Duodenal mucosa (tissue), 2 donors: Measurements from ENCODE around the gene ABTB1.

ENCODE experiments used
- H3K27ac ChIP-seq: one replicate; pipeline ENCODE4 v1.7.0; 2013; ENCODE audit warnings: low read depth, low read length
- H3K27me3 ChIP-seq, 2 donors: one replicate each; pipeline ENCODE4 v1.7.0; 2013; ENCODE audit warnings: low read length in 2 of 2, control low read depth in 1 of 2; ENCODE audit not compliant: insufficient read depth in 2 of 2, control insufficient read depth in 1 of 2
- H3K36me3 ChIP-seq, 2 donors: one replicate each; pipeline ENCODE4 v1.7.0; 2013; ENCODE audit warnings: low read length in 2 of 2, control low read depth in 1 of 2; ENCODE audit not compliant: insufficient read depth in 2 of 2, control insufficient read depth in 1 of 2
- H3K4me1 ChIP-seq, 2 donors: one replicate each; pipeline ENCODE4 v1.7.0; 2013; ENCODE audit warnings: low read length in 2 of 2, control low read depth in 1 of 2; ENCODE audit not compliant: insufficient read depth in 2 of 2, control insufficient read depth in 1 of 2
- H3K4me3 ChIP-seq, 2 donors: one replicate each; pipeline ENCODE4 v1.7.0; 2013; ENCODE audit warnings: low read length in 2 of 2, low read depth in 1 of 2
- H3K9ac ChIP-seq, 2 donors: one replicate each; pipeline ENCODE4 v1.7.0; 2013; ENCODE audit warnings: low read length in 2 of 2, low read depth in 1 of 2
- H3K9me3 ChIP-seq, 2 donors: one replicate each; pipeline ENCODE4 v1.7.0; 2013; ENCODE audit warnings: low read length in 2 of 2, control low read depth in 1 of 2; ENCODE audit not compliant: control insufficient read depth in 1 of 2

Gene ABTB1

DNA sequence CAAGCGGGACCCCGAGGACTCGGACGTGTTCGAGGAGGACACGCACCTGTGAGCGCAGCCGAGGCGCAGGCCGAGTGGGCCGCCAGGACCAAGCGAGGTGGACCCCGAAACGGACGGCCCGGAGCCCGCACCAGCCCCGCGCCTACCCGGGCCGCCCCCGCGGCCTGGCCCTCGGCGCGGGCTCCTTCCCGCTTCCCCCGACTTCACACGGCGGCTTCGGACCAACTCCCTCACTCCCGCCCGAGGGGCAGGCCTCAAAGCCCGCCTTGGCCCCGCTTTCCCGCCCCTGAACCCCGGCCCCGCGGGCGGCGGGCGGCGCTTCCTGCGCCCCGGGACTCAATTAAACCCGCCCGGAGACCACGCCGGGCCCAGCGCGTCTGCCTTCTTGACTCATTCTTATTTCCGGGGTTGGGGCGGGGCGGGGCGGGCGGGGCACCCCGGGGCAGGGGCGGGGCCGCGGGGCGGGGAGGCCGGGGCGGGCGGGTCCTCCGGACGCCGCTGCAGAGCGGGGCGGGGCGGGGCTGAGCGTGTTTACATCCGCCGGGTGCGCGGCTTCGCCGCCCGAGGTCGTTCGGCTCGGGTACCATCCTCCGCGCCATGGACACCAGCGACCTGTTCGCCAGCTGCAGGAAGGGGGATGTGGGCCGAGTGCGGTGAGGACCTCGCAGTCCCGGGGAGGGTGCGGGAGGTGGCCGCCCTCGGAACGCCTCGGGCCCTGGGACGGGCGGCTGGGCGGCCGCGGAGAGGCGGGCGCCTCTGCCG lies at the start of gene ABTB1:
Gene ABTB1, plus strand, starts transcription at position 524 of the 762 bp plus-strand sequence. Its CDS starts 74 bp downstream, at position 598.
- H3K9me3 ChIP-seq = no peaks in the 10 kb centered on the region
- H3K27ac ChIP-seq = peak within 1 kb of the TSS; percentile 56
- peaks cover 14 to 23% of the 10 kb centered on the region in 2 donors for H3K4me1 ChIP-seq
- H3K36me3 ChIP-seq = peaks cover 0 to 5% of the 10 kb centered on the region in 2 donors
- peak within 1 kb of the TSS; percentile 79 to 87 for H3K9ac ChIP-seq
- H3K27me3 ChIP-seq = no peaks in the 10 kb centered on the region
- peak within 1 kb of the TSS; percentile 79 to 86 for H3K4me3 ChIP-seq

DNA sequence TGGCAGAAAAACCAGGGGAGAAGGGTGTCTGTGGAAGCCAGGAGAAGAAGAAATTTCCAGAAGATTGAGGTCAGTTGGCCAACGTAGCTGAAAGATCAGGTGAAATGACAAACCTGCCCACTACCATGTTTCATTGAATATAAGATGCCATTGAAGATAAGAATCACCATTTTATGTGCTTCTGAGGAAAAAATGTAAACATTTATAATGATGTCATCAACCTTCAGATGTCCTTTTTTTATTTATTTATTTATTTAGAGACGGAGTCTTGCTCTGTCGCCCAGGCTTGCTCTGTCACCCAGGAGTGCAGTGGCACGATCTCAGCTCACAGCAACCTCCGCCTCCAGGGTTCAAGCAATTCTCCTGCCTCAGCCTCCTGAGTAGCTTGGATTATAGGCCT lies 48.7 kb upstream of the ABTB1 start:
- Histone ChIP-seq H3K9me3 (no peaks in the 10 kb centered on the region), H3K4me1 (no peaks in the 10 kb centered on the region), H3K9ac (no peak overlapping the region), H3K36me3 (peaks cover 0 to 24% of the 10 kb centered on the region in 2 donors), H3K4me3 (no peak overlapping the region), H3K27ac (no peak overlapping the region), H3K27me3 (peaks cover 3 to 7% of the 10 kb centered on the region in 2 donors)

DNA sequence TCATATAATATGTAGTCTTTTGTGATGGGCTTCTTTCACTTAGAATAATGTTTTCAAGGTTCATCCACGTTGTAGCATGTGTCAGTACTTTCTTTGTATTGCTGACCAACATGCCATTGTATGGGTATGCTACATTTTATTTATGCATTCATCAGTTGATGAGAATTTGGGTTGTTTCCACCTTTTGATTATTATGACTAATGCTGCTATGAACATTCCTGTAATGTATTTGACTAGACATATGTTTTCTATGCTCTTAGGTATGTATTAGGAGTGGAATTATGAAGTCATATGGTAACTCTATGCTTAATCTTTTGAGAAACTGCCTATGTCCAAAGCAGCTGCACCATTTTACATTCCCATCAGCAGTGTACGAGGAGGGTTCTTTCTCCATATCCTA lies 46.9 kb upstream of the ABTB1 start:
- H3K4me3 ChIP-seq = no peak overlapping the region
- no peaks in the 10 kb centered on the region for H3K9me3 ChIP-seq
- no peak overlapping the region for H3K9ac ChIP-seq
- no peak overlapping the region for H3K27ac ChIP-seq
- peaks cover 10 to 15% of the 10 kb centered on the region in 2 donors for H3K4me1 ChIP-seq
- H3K36me3 ChIP-seq = peaks cover 0 to 13% of the 10 kb centered on the region in 2 donors
- H3K27me3 ChIP-seq = peaks cover 3 to 17% of the 10 kb centered on the region in 2 donors

DNA sequence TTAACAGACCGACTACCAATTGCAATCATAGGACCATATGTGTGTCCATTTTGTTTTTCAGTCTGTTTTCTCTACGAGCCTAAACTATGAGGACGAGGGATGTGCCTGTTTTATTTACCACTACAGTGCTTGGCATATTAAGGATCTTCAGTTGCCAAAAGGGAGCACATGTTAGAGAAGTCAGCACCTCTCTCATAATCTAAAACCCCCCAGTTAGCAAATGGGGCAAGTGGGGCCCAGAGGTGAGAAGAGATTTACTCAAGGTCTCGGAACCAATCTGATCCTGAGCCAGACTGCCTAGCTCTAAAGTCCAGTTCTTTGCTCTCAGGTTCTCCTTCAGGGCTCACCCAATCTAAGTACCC lies 44.3 kb upstream of the ABTB1 start:
- H3K27me3 ChIP-seq = peaks cover 3 to 17% of the 10 kb centered on the region in 2 donors
- H3K4me1 ChIP-seq = peaks cover 10 to 15% of the 10 kb centered on the region in 2 donors
- H3K36me3 ChIP-seq = no peaks in the 10 kb centered on the region
- H3K27ac ChIP-seq = no peak overlapping the region
- H3K9me3 ChIP-seq = no peaks in the 10 kb centered on the region
- no peak overlapping the region for H3K9ac ChIP-seq
- H3K4me3 ChIP-seq = no peak overlapping the region

DNA sequence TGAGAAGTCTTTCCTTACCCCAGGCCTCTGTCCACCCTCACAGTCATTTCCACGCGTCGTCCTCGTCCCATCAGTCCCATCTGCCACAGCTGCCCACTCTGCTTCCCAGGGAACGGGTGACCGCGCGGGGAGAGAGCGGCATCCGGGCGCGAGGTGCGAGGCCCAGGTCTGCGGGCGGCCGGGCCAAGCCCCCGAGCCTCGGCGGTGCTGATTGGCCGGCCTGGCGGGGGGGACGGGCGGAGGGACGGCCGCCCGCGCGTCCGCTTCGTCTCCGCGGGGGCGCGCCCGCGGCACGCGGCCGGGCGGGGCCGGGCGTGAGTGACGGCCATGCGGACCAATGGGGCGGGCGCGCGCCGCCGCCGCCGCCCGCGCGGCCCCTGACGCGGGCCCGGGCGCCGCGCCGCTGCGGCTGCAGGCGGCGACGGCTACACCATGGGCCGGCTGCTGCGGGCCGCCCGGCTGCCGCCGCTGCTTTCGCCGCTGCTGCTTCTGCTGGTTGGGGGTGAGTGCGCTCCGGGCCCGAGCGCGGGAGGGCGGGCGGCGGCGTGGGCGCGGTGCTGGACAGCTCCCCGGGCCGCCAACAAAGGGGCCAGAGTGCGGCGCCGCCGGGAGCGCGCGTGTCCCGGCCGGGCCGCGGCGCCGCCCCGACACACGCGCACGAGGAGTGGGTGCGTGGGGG lies 43.8 kb upstream of the ABTB1 start, which contains the start of gene PODXL2:
Gene PODXL2, plus strand, starts transcription at position 398 of the 679 bp plus-strand sequence. Its CDS starts 35 bp downstream, at position 433.
- peaks cover 3 to 17% of the 10 kb centered on the region in 2 donors for H3K27me3 ChIP-seq
- H3K36me3 ChIP-seq = no peaks in the 10 kb centered on the region
- no peak within 1 kb of the TSS for H3K27ac ChIP-seq
- H3K4me3 ChIP-seq = peak within 1 kb of the TSS; percentile 76 to 81
- peaks cover 10 to 15% of the 10 kb centered on the region in 2 donors for H3K4me1 ChIP-seq
- H3K9me3 ChIP-seq = no peaks in the 10 kb centered on the region
- peak within 1 kb of the TSS; percentile 2 to 51 for H3K9ac ChIP-seq

DNA sequence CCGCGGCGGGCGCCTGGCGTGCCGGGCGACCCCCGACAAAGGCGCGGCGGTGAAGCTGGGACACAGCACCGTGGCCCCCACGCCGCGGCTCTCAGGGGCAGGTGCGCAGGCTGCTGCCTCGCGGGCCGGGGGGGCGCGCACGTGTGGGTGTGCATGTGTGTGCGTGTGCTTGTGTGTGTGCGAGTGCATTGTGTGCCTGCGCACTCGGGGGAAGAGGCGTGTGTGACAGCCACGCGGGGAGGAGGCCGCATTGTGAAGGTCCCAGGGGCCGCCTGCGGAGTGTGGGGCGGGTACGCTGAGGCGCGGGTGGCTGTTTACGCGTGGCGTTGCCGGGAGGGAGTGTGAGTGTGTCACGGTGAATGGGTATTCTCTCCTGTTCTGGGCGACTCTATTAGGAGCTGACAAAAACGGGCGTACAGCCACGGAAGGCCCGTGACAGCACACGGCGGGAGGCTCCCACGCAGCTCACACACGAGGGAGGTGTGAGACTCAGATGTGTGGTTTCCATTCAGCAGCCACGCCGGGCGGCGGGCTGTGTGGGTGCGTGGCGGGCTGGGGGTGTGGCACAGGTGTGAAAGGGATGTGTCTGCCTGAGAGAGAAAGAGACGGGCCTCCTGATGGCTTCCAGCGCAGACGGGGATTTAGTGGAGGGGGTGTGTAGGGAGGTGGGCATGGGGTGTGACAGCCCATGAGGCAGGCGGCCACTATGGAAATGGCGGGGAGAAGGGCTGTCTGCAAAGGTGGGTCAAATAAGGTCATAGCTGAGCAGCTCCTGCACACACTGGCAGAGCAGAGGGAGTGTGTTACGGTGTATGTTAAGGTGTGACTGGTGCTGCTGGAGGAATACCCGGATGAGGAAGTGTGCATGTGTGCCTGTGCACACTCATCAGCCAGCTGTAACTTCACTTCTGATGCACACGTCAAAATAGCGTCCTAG lies 43.0 kb upstream of the ABTB1 start:
- Histone ChIP-seq H3K9ac (peak overlapping the region; percentile 2 to 51), H3K9me3 (no peaks in the 10 kb centered on the region), H3K4me3 (peak overlapping the region; percentile 76 to 81), H3K27ac (no peak overlapping the region), H3K4me1 (peaks cover 10 to 15% of the 10 kb centered on the region in 2 donors), H3K36me3 (no peaks in the 10 kb centered on the region), H3K27me3 (peaks cover 3 to 17% of the 10 kb centered on the region in 2 donors)

DNA sequence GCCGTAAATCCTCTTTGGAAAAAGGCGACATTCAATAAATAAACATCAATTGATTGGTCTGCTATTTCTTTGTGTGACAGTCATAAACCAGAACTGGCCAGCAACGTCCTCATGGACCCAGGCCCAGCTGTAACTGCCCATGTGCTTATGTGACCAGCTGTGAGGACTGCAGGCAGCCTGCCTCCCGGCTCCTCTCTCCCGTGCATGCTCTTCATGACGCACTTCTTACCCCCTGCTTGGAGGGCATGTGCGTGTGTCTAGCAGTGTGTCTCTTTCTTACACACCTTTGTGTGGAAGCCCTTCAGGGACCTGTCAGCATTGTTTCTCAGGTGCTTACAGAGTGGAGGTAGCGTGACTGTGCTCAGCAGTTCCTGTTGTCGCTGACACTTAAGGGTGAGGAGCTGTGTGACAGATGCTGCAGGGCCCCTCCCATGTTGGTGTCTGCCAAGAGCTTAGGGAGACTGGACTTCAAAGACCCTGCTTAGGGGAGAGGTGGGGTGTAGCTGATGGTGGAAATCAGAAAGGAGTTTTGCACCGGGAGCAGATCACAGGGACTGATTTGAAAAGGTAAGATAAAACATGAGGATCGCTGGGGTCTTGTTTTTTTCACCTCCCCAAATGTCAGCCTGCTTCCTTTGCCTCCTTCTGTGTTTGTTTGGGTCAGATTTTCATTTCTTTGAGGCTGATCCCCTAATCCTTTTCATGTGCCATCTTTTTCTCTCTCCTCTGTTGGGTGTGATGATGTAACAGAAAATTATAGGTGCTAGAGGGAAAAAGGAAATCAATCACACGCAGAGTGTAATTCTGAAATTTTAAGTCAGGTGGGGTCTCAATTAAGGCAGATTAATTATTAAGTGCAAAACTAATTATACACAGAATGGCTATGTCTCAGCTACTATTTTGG lies 41.7 kb upstream of the ABTB1 start:
- H3K4me3 ChIP-seq = no peak overlapping the region
- H3K9me3 ChIP-seq = no peaks in the 10 kb centered on the region
- H3K36me3 ChIP-seq = no peaks in the 10 kb centered on the region
- H3K27me3 ChIP-seq = peaks cover 3 to 17% of the 10 kb centered on the region in 2 donors
- no peak overlapping the region for H3K27ac ChIP-seq
- H3K4me1 ChIP-seq = peaks cover 10 to 15% of the 10 kb centered on the region in 2 donors
- H3K9ac ChIP-seq = no peak overlapping the region

DNA sequence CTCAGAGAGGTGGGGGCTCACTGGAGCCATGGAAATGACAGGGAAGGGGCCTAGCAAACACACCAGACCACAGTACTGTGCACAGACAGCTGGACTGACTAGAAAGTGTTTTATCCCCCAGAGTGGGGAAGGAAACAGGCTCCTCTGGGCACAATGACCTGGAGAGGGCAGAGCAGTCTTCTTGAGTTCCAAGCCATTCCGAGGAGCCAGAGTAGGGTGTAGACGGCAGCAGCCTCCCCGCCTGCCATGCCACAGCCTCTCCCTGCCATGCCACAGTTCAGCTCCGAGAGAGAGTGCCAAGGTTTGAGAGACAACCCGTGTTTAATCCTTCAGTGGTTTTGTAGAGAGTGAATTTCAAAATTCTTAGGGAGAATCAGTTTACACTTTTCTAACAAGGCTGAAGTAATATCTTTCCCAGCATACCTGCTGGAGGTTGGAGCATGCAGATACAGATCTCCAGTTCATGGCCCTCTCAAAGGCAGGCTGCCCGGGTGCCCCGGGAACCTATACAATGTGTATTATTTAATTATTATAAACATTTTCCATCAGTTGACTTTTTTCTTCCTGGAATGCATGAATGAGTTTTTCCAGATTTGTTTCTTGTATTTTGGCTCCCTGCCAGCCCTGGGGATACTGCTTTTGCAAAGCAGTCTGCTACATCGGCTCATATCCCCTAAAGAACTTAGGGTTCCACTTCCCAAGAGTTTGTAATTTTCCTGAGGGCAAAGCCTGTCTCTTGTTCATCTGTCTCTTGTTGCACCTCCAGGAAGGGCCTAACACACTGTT lies 40.5 kb upstream of the ABTB1 start:
- Histone ChIP-seq H3K27me3 (peaks cover 3 to 17% of the 10 kb centered on the region in 2 donors), H3K27ac (no peak overlapping the region), H3K4me3 (no peak overlapping the region), H3K4me1 (peaks cover 10 to 15% of the 10 kb centered on the region in 2 donors), H3K36me3 (no peaks in the 10 kb centered on the region), H3K9me3 (no peaks in the 10 kb centered on the region), H3K9ac (no peak overlapping the region)
